K562 (cell line): ENCODE measurements around the gene LAMB2. TPM values are rescaled to one million over a fixed set of nuclear protein-coding genes. Genes with fewer than 3 reads are reported as not detected.

Experiments used
- BMI1 ChIP-seq: fragments of 150-350 bp; IDR thresholded peaks from 2 replicates; pipeline ENCODE4 v1.6.1; 2014; ENCODE audit warnings: low read length
- ESRRA ChIP-seq: fragments of 450-650 bp; IDR thresholded peaks from 2 replicates; pipeline ENCODE4 v1.6.1; 2014; ENCODE audit warnings: low read depth, mild to moderate bottlenecking, moderate library complexity, borderline replicate concordance
- NR2C1 ChIP-seq, 2 experiments: fragments of 450-650 bp; IDR thresholded peaks; 2 replicates each; pipeline ENCODE4 v1.6.1; 2017; ENCODE audit warnings: mild to moderate bottlenecking in 2 of 2, antibody characterized with exemption in 1 of 2, inconsistent platforms in 1 of 2, missing compliant biosample characterization in 1 of 2, missing genetic modification characterization in 1 of 2
- NR2F6 ChIP-seq: fragments of 450-650 bp; formaldehyde crosslinking; IDR thresholded peaks from 2 replicates; pipeline ENCODE4 v1.4.0; 2020; ENCODE audit warnings: mild to moderate bottlenecking
- RB1 ChIP-seq: fragments of 450-650 bp; IDR thresholded peaks from 2 replicates; pipeline ENCODE4 v1.6.1; 2017; ENCODE audit warnings: low read depth, mild to moderate bottlenecking
- SMARCA4 ChIP-seq: fragments of 450-650 bp; IDR thresholded peaks from 2 replicates; pipeline ENCODE4 v1.6.1; 2016
- SRSF1 ChIP-seq: fragments of 200-400 bp; formaldehyde crosslinking; IDR thresholded peaks from 2 replicates; pipeline ENCODE4 v1.6.1; 2017; ENCODE audit warnings: mild to moderate bottlenecking, low read depth, low read length, moderate library complexity
- polyA plus RNA-seq, 8 experiments: library from polyadenylated mRNA; depleted of rRNA in 4 of 8; stranded (reverse) in 5 of 8; unstranded in 3 of 8; fragments of >200 nt; fragmentation: Nextera tagmentation in 2 of 8; fragmentation: Illumina TruSeq in 1 of 8; extraction: Ambion mirVana in 2 of 8; extraction: Trizol in 1 of 8; gene quantifications; 2 replicates each; pipeline versions ENCODE4 v1.2.1 to v1.2.3, GENCODE V29; 2011 to 2014; ENCODE audit warnings: inconsistent platforms in 1 of 8, missing spikeins in 1 of 8
- total RNA-seq, 7 experiments: library from RNA; depleted of rRNA in 6 of 7; stranded (reverse); fragments of >200 nt in 6 of 7; fragmentation: Illumina TruSeq in 2 of 7; extraction: Trizol in 2 of 7; gene quantifications; 2 replicates each; pipeline versions ENCODE4 v1.2.1 to v1.2.3, GENCODE V29; 2011 to 2021; ENCODE audit warnings: low replicate concordance in 1 of 7
- TF ChIP-seq, protein P1 (sequence below), 2 experiments: fragments of 450-650 bp; formaldehyde crosslinking in 1 of 2; IDR thresholded peaks; 2 replicates each; pipeline versions ENCODE4 v1.4.0 to v1.6.1; 2014 to 2020; ENCODE audit warnings: mild to moderate bottlenecking in 2 of 2, borderline replicate concordance in 1 of 2, low read depth in 1 of 2
- TF ChIP-seq, protein P2 (sequence below): fragments of 450-650 bp; formaldehyde crosslinking; IDR thresholded peaks from 2 replicates; pipeline ENCODE4 v1.4.0; 2020; ENCODE audit warnings: mild to moderate bottlenecking, mixed read lengths
- TF ChIP-seq, protein P3 (sequence below): IDR thresholded peaks from 2 replicates; pipeline ENCODE4 v1.6.1; 2011; ENCODE audit warnings: borderline replicate concordance, low read depth, mild to moderate bottlenecking, moderate library complexity, low read length; ENCODE audit not compliant: insufficient read depth, poor library complexity, severe bottlenecking
- TF ChIP-seq, protein P4 (sequence below): IDR thresholded peaks from 2 replicates; pipeline ENCODE4 v1.6.1; 2016; ENCODE audit warnings: missing genetic modification characterization, missing compliant biosample characterization

LAMB2 gene
- total and polyA plus RNA-seq, 9 of the 15 experiments (the other 6 are each of a cell fraction or from before 2014, with no cell fraction given): 1.4 to 26.0 (median 16.2) TPM

DNA sequence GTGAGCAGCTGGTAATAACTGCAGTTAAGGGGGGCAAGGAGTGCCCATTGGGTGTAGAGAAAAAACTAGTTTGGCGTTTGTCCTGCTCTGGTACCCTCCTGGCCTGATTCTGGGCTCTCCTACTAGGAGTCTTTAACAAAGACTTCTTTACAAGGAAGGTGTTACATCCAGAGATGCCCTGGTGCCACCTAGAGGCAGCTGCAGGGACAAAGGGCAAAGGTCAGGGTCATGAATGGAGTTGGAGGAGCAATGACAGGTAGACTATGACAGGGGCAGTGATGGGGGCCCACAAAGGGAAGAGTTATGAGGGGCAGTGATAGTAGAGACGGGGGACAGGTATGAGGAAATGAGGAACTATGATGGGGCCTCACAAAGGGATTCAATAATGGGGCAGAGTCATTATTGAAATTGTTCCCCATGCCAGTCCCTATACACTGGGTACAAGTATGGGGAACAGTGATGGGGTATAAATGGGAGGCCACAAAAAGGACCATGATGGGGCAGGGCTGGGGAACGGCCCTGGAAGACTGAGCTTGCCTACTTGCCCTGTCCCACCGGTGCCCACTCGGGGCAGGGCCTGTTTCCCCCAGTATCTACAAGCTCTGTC, 25.4 kb upstream of the LAMB2 start (continued):
- TF ChIP-seq, protein P1, sequence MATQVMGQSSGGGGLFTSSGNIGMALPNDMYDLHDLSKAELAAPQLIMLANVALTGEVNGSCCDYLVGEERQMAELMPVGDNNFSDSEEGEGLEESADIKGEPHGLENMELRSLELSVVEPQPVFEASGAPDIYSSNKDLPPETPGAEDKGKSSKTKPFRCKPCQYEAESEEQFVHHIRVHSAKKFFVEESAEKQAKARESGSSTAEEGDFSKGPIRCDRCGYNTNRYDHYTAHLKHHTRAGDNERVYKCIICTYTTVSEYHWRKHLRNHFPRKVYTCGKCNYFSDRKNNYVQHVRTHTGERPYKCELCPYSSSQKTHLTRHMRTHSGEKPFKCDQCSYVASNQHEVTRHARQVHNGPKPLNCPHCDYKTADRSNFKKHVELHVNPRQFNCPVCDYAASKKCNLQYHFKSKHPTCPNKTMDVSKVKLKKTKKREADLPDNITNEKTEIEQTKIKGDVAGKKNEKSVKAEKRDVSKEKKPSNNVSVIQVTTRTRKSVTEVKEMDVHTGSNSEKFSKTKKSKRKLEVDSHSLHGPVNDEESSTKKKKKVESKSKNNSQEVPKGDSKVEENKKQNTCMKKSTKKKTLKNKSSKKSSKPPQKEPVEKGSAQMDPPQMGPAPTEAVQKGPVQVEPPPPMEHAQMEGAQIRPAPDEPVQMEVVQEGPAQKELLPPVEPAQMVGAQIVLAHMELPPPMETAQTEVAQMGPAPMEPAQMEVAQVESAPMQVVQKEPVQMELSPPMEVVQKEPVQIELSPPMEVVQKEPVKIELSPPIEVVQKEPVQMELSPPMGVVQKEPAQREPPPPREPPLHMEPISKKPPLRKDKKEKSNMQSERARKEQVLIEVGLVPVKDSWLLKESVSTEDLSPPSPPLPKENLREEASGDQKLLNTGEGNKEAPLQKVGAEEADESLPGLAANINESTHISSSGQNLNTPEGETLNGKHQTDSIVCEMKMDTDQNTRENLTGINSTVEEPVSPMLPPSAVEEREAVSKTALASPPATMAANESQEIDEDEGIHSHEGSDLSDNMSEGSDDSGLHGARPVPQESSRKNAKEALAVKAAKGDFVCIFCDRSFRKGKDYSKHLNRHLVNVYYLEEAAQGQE (IDR thresholded peaks at IDR 0.05; ENCODE audit: borderline replicate concordance): peak; percentile 9; the same call in 1 of the 2 replicates
- TF ChIP-seq, protein P1 (CRISPR knock-in tag; IDR thresholded peaks at IDR 0.05; ENCODE audit: low read depth): no peak
- TF ChIP-seq, protein P2, sequence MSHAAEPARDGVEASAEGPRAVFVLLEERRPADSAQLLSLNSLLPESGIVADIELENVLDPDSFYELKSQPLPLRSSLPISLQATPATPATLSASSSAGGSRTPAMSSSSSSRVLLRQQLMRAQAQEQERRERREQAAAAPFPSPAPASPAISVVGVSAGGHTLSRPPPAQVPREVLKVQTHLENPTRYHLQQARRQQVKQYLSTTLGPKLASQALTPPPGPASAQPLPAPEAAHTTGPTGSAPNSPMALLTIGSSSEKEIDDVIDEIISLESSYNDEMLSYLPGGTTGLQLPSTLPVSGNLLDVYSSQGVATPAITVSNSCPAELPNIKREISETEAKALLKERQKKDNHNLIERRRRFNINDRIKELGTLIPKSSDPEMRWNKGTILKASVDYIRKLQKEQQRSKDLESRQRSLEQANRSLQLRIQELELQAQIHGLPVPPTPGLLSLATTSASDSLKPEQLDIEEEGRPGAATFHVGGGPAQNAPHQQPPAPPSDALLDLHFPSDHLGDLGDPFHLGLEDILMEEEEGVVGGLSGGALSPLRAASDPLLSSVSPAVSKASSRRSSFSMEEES: no peak
- no peak for TF ChIP-seq SMARCA4
- TF ChIP-seq RB1: 0 out of 2 replicates have a peak, but pooled peaks have one; percentile 24
- TF ChIP-seq ESRRA: peak; percentile 99
- TF ChIP-seq NR2C1 (IDR thresholded peaks at IDR 0.05): peak; percentile 95
- TF ChIP-seq NR2C1 (tag; IDR thresholded peaks at IDR 0.05): peak; percentile 96
- TF ChIP-seq, protein P3, sequence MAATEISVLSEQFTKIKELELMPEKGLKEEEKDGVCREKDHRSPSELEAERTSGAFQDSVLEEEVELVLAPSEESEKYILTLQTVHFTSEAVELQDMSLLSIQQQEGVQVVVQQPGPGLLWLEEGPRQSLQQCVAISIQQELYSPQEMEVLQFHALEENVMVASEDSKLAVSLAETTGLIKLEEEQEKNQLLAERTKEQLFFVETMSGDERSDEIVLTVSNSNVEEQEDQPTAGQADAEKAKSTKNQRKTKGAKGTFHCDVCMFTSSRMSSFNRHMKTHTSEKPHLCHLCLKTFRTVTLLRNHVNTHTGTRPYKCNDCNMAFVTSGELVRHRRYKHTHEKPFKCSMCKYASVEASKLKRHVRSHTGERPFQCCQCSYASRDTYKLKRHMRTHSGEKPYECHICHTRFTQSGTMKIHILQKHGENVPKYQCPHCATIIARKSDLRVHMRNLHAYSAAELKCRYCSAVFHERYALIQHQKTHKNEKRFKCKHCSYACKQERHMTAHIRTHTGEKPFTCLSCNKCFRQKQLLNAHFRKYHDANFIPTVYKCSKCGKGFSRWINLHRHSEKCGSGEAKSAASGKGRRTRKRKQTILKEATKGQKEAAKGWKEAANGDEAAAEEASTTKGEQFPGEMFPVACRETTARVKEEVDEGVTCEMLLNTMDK: peak; percentile 49
- TF ChIP-seq, protein P4, sequence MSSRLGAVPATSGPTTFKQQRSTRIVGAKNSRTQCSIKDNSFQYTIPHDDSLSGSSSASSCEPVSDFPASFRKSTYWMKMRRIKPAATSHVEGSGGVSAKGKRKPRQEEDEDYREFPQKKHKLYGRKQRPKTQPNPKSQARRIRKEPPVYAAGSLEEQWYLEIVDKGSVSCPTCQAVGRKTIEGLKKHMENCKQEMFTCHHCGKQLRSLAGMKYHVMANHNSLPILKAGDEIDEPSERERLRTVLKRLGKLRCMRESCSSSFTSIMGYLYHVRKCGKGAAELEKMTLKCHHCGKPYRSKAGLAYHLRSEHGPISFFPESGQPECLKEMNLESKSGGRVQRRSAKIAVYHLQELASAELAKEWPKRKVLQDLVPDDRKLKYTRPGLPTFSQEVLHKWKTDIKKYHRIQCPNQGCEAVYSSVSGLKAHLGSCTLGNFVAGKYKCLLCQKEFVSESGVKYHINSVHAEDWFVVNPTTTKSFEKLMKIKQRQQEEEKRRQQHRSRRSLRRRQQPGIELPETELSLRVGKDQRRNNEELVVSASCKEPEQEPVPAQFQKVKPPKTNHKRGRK (tag): no peak
- TF ChIP-seq SRSF1: no peak
- peak; percentile 98 for TF ChIP-seq NR2F6 (CRISPR knock-in tag)
- TF ChIP-seq BMI1: no peak
